Esophagus muscularis mucosa (tissue), 3 donors: Measurements from ENCODE around the gene FUT9.

Experiments used
- POLR2A ChIP-seq: fragments of 450-650 bp; IDR thresholded peaks from one replicate; pipeline ENCODE4 v1.6.1; 2017; ENCODE audit warnings: antibody characterized with exemption, moderate library complexity, mild to moderate bottlenecking, low read depth
- TF ChIP-seq, protein P1 (sequence below), 3 experiments: fragments of 200-600 bp in 2 of 3; fragments of 450-650 bp in 1 of 3; sonication (generic) in 2 of 3; IDR thresholded peaks; one replicate each; pipeline ENCODE4 v1.5.1; 2017 to 2019; ENCODE audit warnings: antibody characterized with exemption in 3 of 3, mild to moderate bottlenecking in 2 of 3, moderate library complexity in 1 of 3

DNA sequence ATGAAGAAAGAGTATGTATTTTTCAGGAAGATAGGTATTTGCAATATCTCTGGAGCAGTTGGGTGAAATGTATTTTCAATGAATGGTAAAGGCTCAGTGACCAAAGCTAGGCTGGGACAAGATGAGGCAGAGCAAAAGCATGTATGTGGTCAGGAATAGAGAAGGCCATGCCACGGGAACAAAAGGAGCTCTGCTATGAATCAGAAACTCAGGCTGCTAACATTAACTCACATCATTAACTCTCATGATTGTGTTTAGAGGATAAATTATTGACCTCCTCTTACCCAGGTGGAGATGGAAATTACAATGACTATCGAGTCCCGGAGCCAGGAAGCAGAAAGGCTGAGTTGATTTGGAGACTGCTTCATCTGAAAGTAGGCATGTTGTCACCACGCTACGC is 220.2 kb downstream of the FUT9 start:
- no peak for TF ChIP-seq POLR2A
- TF ChIP-seq, protein P1, sequence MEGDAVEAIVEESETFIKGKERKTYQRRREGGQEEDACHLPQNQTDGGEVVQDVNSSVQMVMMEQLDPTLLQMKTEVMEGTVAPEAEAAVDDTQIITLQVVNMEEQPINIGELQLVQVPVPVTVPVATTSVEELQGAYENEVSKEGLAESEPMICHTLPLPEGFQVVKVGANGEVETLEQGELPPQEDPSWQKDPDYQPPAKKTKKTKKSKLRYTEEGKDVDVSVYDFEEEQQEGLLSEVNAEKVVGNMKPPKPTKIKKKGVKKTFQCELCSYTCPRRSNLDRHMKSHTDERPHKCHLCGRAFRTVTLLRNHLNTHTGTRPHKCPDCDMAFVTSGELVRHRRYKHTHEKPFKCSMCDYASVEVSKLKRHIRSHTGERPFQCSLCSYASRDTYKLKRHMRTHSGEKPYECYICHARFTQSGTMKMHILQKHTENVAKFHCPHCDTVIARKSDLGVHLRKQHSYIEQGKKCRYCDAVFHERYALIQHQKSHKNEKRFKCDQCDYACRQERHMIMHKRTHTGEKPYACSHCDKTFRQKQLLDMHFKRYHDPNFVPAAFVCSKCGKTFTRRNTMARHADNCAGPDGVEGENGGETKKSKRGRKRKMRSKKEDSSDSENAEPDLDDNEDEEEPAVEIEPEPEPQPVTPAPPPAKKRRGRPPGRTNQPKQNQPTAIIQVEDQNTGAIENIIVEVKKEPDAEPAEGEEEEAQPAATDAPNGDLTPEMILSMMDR (IDR thresholded peaks at IDR 0.05): no peak
